ENCODE data around the gene GNG10.

Gene GNG10

DNA sequence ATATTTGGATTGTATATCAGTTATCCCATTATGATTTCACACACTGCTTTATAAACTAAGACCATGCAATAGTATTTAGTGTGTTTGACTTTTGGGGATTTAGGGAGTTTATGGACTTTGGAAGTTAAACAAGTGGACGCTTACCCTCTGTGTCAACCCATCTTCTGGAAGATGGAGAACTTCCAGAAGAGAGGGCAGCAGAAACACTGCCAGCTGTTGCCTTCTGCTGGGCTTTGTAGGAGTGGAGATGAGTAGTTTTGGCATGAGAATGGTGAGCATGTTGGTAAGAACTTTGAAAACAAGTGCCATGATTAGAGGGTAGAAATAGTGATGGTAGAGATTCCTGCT, 28.0 kb upstream of the GNG10 start:
- H3K4me3 ChIP-seq (ENCODE audit: low read length), result no peak overlapping the region
- TF ChIP-seq, protein P1, sequence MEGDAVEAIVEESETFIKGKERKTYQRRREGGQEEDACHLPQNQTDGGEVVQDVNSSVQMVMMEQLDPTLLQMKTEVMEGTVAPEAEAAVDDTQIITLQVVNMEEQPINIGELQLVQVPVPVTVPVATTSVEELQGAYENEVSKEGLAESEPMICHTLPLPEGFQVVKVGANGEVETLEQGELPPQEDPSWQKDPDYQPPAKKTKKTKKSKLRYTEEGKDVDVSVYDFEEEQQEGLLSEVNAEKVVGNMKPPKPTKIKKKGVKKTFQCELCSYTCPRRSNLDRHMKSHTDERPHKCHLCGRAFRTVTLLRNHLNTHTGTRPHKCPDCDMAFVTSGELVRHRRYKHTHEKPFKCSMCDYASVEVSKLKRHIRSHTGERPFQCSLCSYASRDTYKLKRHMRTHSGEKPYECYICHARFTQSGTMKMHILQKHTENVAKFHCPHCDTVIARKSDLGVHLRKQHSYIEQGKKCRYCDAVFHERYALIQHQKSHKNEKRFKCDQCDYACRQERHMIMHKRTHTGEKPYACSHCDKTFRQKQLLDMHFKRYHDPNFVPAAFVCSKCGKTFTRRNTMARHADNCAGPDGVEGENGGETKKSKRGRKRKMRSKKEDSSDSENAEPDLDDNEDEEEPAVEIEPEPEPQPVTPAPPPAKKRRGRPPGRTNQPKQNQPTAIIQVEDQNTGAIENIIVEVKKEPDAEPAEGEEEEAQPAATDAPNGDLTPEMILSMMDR (conservative IDR thresholded peaks at IDR 0.05; ENCODE audit: low read length), result no peak

DNA sequence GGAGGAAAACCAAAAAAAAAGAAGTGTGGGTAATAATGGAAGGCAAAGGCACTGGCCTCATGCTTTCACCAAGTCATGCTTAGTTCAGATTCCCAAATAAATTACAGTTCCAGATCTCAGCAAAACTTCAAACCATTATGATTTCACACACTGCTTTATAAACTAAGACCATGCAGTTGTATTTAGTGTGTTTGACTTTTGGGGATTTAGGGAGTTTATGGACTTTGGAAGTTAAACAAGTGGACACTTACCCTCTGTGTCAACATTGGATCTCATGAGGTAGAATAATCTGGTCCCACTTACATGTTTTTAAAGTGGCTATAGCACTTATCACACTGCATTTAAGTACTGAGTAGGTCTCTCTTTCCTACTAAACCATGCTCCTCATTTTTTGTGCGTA, 26.5 kb upstream of the GNG10 start:
- TF ChIP-seq, protein P1 (conservative IDR thresholded peaks at IDR 0.05; ENCODE audit: low read length), result no peak
- DNase-seq (ENCODE audit: low read depth), result no peak
- H3K4me3 ChIP-seq (ENCODE audit: low read length), result no peak overlapping the region

More for the DNA sequence above, 28.0 kb upstream of the GNG10 start:
- no peak for DNase-seq (ENCODE audit: low read depth)

DNA sequence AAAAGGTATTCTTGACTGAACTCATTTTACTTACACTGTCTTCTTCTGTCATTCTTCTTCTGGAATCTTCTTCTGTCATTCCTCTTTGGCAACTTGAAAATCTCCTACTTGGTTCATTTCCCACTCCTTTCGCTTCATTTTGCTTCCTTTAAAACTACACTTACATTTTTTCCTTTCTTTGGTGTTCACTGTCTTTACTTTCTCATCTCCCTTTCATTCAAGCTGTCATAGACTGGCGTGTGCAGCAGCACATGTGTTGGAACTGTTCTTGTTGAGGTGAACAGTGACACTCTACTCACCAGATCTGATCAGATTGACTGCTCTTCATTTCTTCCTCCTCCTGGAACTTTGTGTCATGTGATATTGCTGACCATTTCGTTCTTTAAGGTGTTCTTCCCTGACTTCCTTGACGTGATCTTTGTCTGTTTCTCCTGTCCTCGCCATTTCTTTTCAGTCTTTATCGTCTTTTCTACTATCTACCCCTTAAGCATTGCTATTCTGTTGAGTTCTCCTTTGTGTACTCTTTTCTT, 23.9 kb upstream of the GNG10 start:
- DNase-seq (ENCODE audit: low read depth), result no peak
- H3K4me3 ChIP-seq (ENCODE audit: low read length), result no peak overlapping the region
- TF ChIP-seq, protein P1 (conservative IDR thresholded peaks at IDR 0.05; ENCODE audit: low read length), result no peak

DNA sequence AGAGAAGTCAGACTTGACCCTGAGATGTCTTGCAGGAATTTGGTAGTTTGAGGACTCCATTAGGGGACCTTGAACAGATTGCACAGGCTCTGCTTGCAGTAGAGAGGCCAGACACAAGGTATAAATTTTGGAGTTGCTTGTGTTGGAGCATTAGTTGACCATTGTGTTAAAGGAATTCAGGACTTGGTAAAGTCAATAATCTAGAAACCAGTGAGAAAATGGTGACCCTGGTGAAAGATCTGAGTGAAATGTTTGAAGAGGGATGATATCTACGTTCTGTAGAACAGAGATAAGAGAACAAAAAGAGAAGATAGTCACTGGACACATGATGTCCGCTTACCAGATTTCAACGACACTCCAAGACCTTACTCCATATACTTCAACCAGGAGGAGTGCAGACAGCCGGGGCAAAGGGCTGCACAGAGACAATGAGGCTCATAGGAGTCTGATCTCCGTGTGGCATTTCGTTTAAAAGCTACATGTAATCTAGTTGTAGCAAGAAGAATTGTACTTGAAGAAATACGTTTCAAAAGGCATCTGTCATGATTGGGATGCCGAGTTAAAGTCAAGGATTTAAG, 17.1 kb upstream of the GNG10 start:
- H3K4me3 ChIP-seq (ENCODE audit: low read length), result no peak overlapping the region
- no peak for DNase-seq (ENCODE audit: low read depth)
- TF ChIP-seq, protein P1 (conservative IDR thresholded peaks at IDR 0.05; ENCODE audit: low read length), result no peak

DNA sequence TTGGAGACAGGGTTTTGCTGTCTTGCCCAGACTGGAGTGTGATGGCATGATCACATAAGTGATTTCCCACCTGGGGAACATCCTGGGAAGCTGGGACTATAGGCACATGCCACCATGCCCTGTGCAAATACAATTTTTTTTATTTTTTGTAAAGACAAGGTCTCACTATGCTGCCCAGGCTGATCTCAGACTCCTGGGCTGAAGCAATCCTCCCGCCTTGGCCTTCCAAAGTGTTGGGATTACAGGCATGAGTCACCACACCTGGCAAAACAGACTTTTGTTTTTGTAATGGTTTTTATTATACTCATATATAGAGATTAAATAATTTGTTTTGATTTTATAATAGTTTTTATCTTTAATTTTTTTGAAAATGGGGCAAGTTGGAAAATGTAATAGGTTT, 15.6 kb upstream of the GNG10 start:
- H3K4me3 ChIP-seq (ENCODE audit: low read length), result no peak overlapping the region
- TF ChIP-seq, protein P1 (conservative IDR thresholded peaks at IDR 0.05; ENCODE audit: low read length), result no peak
- DNase-seq (ENCODE audit: low read depth), result no peak

DNA sequence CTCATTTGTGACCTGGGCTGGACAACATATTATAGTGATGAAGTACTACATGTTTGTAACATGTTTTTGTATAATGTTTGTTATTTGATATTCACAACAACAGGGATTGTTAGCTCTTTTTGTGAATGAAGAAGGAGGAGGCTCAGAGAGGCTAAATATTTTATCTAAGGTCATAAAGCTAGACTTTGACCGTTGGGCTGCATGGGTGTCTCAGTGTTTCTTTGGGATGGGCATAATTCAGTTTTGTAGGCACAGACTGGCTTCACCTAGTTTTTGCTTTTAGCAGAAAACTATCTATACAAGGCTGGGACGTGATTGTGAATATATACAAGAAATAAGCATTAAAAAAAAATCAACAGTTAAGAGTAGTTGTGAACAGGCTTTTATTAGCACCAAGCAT, 15.0 kb upstream of the GNG10 start:
- no peak overlapping the region for H3K4me3 ChIP-seq (ENCODE audit: low read length)
- TF ChIP-seq, protein P1 (conservative IDR thresholded peaks at IDR 0.05; ENCODE audit: low read length), result no peak
- DNase-seq (ENCODE audit: low read depth), result no peak

DNA sequence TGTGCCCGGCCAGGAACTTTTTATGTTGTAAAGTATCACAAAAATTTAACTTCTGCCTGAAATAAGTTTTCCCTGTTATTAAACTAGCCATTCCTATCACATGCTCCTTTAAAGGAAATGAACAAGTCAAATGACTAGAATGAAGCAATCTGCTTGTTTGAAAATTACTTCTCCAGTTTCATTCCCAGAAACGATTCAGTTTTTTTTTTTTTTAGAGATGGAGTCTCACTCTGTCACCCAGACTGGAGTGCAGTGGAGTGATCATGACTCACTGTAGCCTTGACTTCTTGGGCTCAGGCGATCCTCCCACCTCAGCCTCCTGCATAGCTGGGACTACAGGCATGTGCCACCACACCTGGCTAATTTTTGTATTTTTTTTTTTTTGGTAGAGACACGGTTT, 13.3 kb upstream of the GNG10 start:
- TF ChIP-seq, protein P1 (conservative IDR thresholded peaks at IDR 0.05; ENCODE audit: low read length), result no peak
- no peak for DNase-seq (ENCODE audit: low read depth)
- H3K4me3 ChIP-seq (ENCODE audit: low read length), result no peak overlapping the region

Data from AG10803 (cell line).